Measurements from ENCODE around the gene ACSM3. TPM values are rescaled to one million over a fixed set of nuclear protein-coding genes. Genes with fewer than 3 reads are reported as not detected.

Gene ACSM3
- polyA plus RNA-seq, 1 of the 3 experiments (the other 2 are of a cell fraction): 0.44 TPM

- 56% methylated on average over 3 of the region's 3 CpGs for WGBS (ENCODE audit: low lambda C conversion rate)
- CTCF ChIA-PET: interaction anchor here (1.3 kb wide), 1 partner anchor 13 kb away, joined by 3 read pairs; no protein-coding TSS in a partner anchor
- DNase-seq: no peak
Measured at GRCh38 chr16:20729141-20729540, 34.7 kb upstream of the ACSM3 start.

More at GRCh38 chr16:20729141-20729540, 34.7 kb upstream of the ACSM3 start:
- H3K79me2 ChIP-seq (ENCODE audit: insufficient read depth): no peaks in the 10 kb centered on the region
- TF ChIP-seq FOXM1 (IDR thresholded peaks at IDR 0.05; ENCODE audit: low read depth) (no peak), YY1 (IDR thresholded peaks at IDR 0.05; ENCODE audit: low read depth) (no peak), IRF3 (IDR thresholded peaks at IDR 0.05; ENCODE audit: low read depth, low read length) (no peak), RXRA (IDR thresholded peaks at IDR 0.05; ENCODE audit: borderline replicate concordance, low read depth) (no peak), REST (IDR thresholded peaks at IDR 0.05; ENCODE audit: low read depth, low read length) (no peak), USF1 (IDR thresholded peaks at IDR 0.05; ENCODE audit: borderline replicate concordance, low read depth) (no peak), ELF1 (IDR thresholded peaks at IDR 0.05) (no peak), GATA2 (CRISPR knock-in tag; IDR thresholded peaks at IDR 0.05) (no peak), SMC3 (IDR thresholded peaks at IDR 0.05; ENCODE audit: low read depth, low read length) (no peak), SIN3A (IDR thresholded peaks at IDR 0.05; ENCODE audit: borderline replicate concordance, low read depth, low read length) (no peak), TEAD4 (IDR thresholded peaks at IDR 0.05; ENCODE audit: borderline replicate concordance, insufficient read depth) (no peak), RCOR1 (IDR thresholded peaks at IDR 0.05; ENCODE audit: low read length) (no peak), JUND (IDR thresholded peaks at IDR 0.05) (no peak), CHD2 (IDR thresholded peaks at IDR 0.05; ENCODE audit: low read length, partially characterized antibody) (no peak), ZBTB33 (IDR thresholded peaks at IDR 0.05; ENCODE audit: borderline replicate concordance, low read depth) (no peak), NFIC (IDR thresholded peaks at IDR 0.05; ENCODE audit: borderline replicate concordance) (no peak), TAF1 (IDR thresholded peaks at IDR 0.05; ENCODE audit: borderline replicate concordance, low read depth, low read length) (no peak), GABPA (IDR thresholded peaks at IDR 0.05; ENCODE audit: low read depth) (no peak), POLR2AphosphoS5 (IDR thresholded peaks at IDR 0.05; ENCODE audit: low read depth, low read length) (no peak), EZH2phosphoT487 (IDR thresholded peaks at IDR 0.05; ENCODE audit: borderline replicate concordance, low read depth) (no peak)
- H3K4me1 ChIP-seq (ENCODE audit: control insufficient read depth in 1 of 2, insufficient read depth in 2 of 2, low read depth in 1 of 2, low read length in 1 of 2): no peaks in the 10 kb centered on the region
- peaks cover 6% of the 10 kb centered on the region in 2 experiments for H3K36me3 ChIP-seq (replicated peaks in 1 of 2; ENCODE audit: control insufficient read depth in 1 of 2, insufficient read depth in 2 of 2, low read length in 1 of 2)
- H3K27me3 ChIP-seq (ENCODE audit: insufficient read depth): no peaks in the 10 kb centered on the region
- H4K20me1 ChIP-seq (ENCODE audit: insufficient read depth): no peaks in the 10 kb centered on the region
- no peak overlapping the region for H2AFZ ChIP-seq (ENCODE audit: low read depth)
- no peak overlapping the region for H3K4me3 ChIP-seq (ENCODE audit: low read depth in 2 of 2, low read length in 1 of 2)
- H3K27ac ChIP-seq (ENCODE audit: low read depth in 2 of 2, low read length in 1 of 2): no peak overlapping the region
- POLR2A ChIA-PET: no interaction called here
- H3K9me2 ChIP-seq: no peaks in the 10 kb centered on the region
- H3K4me2 ChIP-seq: no peak overlapping the region
- H3F3A ChIP-seq (replicated peaks; ENCODE audit: insufficient read depth): no peaks in the 10 kb centered on the region
- no peaks in the 10 kb centered on the region for H3K9me3 ChIP-seq
- no peak overlapping the region for H3K9ac ChIP-seq
